Breast epithelium (tissue), 4 donors: Measurements from ENCODE around the gene GMDS. TPM values are rescaled to one million over a fixed set of nuclear protein-coding genes. Genes with fewer than 3 reads are reported as not detected.

Experiments
- DNase-seq, 2 donors: peaks; one replicate each; pipeline ENCODE4 v3.0.0-alpha.2; 2019; ENCODE audit warnings: low spot score in 2 of 2
- H3K27ac ChIP-seq, 2 donors: fragments of 200-600 bp; sonication (generic) in 1 of 2; one replicate each; pipeline ENCODE4 v1.5.1; 2016 to 2019; ENCODE audit warnings: mild to moderate bottlenecking in 1 of 2
- H3K27me3 ChIP-seq, 2 donors: fragments of 200-600 bp; sonication (generic) in 1 of 2; one replicate each; pipeline versions ENCODE4 v1.5.1 to v1.6.0; 2017 to 2019; ENCODE audit warnings: control low read depth in 1 of 2, mild to moderate bottlenecking in 1 of 2
- H3K36me3 ChIP-seq: fragments of 200-600 bp; one replicate; pipeline ENCODE4 v1.5.1; 2019
- H3K4me1 ChIP-seq, 2 donors: fragments of 200-600 bp; sonication (generic); one replicate each; pipeline ENCODE4 v1.5.1; 2016 to 2019; ENCODE audit warnings: control low read depth in 1 of 2
- H3K4me3 ChIP-seq, 3 donors: fragments of 200-600 bp; sonication (generic); 1 replicate in 2 of 3; 2 replicates in 1 of 3; pipeline ENCODE4 v1.5.1; 2016 to 2019; ENCODE audit warnings: mild to moderate bottlenecking in 3 of 3, moderate library complexity in 2 of 3
- H3K9me3 ChIP-seq, 2 donors: fragments of 200-600 bp; sonication (generic) in 1 of 2; one replicate each; pipeline ENCODE4 v1.5.1; 2016 to 2019; ENCODE audit warnings: control low read depth in 1 of 2
- CTCF ChIP-seq, 3 donors: fragments of 450-650 bp; IDR thresholded peaks; one replicate each; pipeline ENCODE4 v1.5.1; 2016 to 2017; ENCODE audit warnings: antibody characterized with exemption in 3 of 3, mild to moderate bottlenecking in 3 of 3, moderate library complexity in 3 of 3
- POLR2A ChIP-seq: fragments of 450-650 bp; IDR thresholded peaks from one replicate; pipeline ENCODE4 v1.6.1; 2016; ENCODE audit warnings: antibody characterized with exemption, mild to moderate bottlenecking, moderate library complexity
- POLR2AphosphoS5 ChIP-seq, 3 donors: sonication (generic); formaldehyde crosslinking; IDR thresholded peaks; one replicate each; pipeline ENCODE4 v1.6.1; 2017; ENCODE audit warnings: antibody characterized with exemption in 3 of 3
- intact Hi-C: fragments of 100-400 bp; cut with DNase I; formaldehyde crosslinking; loops from one replicate; pipeline ENCODE4 v1.15.1; 2023; ENCODE audit warnings: low total_unique reads
- total RNA-seq, 3 donors: library from RNA; depleted of rRNA; stranded (reverse); fragments of >200 nt; gene quantifications; one replicate each; pipeline ENCODE4 v1.1.0, GENCODE V29; 2016

GMDS gene
- total RNA-seq, 3 donors from 2014 or later: 7.5 to 29.2 (median 17.0) TPM

- TF ChIP-seq POLR2AphosphoS5 (IDR thresholded peaks at IDR 0.05) (no peak), POLR2A (no peak), CTCF (IDR thresholded peaks at IDR 0.05) (no peak)
- Histone ChIP-seq H3K4me3 (no peak overlapping the region), H3K27me3 (no peaks in the 10 kb centered on the region), H3K4me1 (no peaks in the 10 kb centered on the region), H3K9me3 (no peaks in the 10 kb centered on the region), H3K27ac (no peak overlapping the region), H3K36me3 (no peaks in the 10 kb centered on the region)
- intact Hi-C loops: loop anchor here (10.0 kb wide), 2 partner anchors 147 to 627 kb away; partner anchors contain the start of gene GMDS
- DNase-seq: no peak
Measured at GRCh38 chr6:1617466-1618310, 627.7 kb downstream of the GMDS start.

- intact Hi-C loops: loop anchor here (10.0 kb wide), 2 partner anchors 148 to 628 kb away; partner anchors contain the start of gene GMDS
- H3K27me3 ChIP-seq: no peaks in the 10 kb centered on the region
- no peaks in the 10 kb centered on the region for H3K36me3 ChIP-seq
- no peak for TF ChIP-seq POLR2A
- no peak for TF ChIP-seq CTCF (IDR thresholded peaks at IDR 0.05)
- TF ChIP-seq POLR2AphosphoS5 (IDR thresholded peaks at IDR 0.05): no peak
- no peak overlapping the region for H3K4me3 ChIP-seq
- no peak overlapping the region for H3K27ac ChIP-seq
- no peaks in the 10 kb centered on the region for H3K9me3 ChIP-seq
- no peak for DNase-seq
- H3K4me1 ChIP-seq: no peaks in the 10 kb centered on the region
Measured at GRCh38 chr6:1616701-1617463, 628.5 kb downstream of the GMDS start.

- H3K27ac ChIP-seq: no peak overlapping the region
- TF ChIP-seq POLR2A: no peak
- no peak for TF ChIP-seq CTCF (IDR thresholded peaks at IDR 0.05)
- no peak for TF ChIP-seq POLR2AphosphoS5 (IDR thresholded peaks at IDR 0.05)
- intact Hi-C loops: loop anchor here (10.0 kb wide), 2 partner anchors 149 to 629 kb away; partner anchors contain the start of gene GMDS
- H3K4me3 ChIP-seq: no peak overlapping the region
- no peaks in the 10 kb centered on the region for H3K27me3 ChIP-seq
- H3K4me1 ChIP-seq: no peaks in the 10 kb centered on the region
- no peaks in the 10 kb centered on the region for H3K9me3 ChIP-seq
- no peaks in the 10 kb centered on the region for H3K36me3 ChIP-seq
- DNase-seq: no peak
Measured at GRCh38 chr6:1615853-1616420, 629.5 kb downstream of the GMDS start.

- DNase-seq: no peak
- intact Hi-C loops: loop anchor here (10.0 kb wide), 2 partner anchors 149 to 629 kb away; partner anchors contain the start of gene GMDS
- Histone ChIP-seq H3K27me3 (no peaks in the 10 kb centered on the region), H3K4me3 (peak overlapping the region; percentile 68 to 91 (median 72)), H3K36me3 (no peaks in the 10 kb centered on the region), H3K9me3 (no peaks in the 10 kb centered on the region), H3K27ac (no peak overlapping the region), H3K4me1 (no peaks in the 10 kb centered on the region)
- no peak for TF ChIP-seq CTCF (IDR thresholded peaks at IDR 0.05)
- no peak for TF ChIP-seq POLR2A
- no peak for TF ChIP-seq POLR2AphosphoS5 (IDR thresholded peaks at IDR 0.05)
Measured at GRCh38 chr6:1615151-1615852, 630.1 kb downstream of the GMDS start.
